ENCODE measurements around the gene CREBBP.

DNA sequence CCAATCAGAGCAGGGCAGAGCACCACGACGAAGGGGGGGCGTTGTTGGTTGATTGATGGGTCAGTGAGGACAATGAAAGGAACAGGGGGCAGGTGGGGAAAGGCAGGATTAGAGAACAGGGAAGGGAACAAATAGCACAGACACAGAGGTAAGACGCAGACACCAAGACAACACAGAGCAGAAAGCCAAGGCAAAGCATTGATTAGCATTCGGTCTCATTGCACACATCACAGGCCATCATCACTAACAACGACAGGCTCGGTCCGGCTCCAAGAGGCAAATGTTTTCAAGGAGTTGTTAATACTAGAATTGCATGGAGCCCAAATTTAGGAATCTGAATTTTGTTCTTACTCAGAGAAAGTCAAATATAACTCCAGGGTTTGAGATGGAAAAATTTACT, 128.6 kb downstream of the CREBBP start:
- no peak for TF ChIP-seq CTCF (optimal IDR thresholded peaks at IDR 0.05 in 1 of 3, IDR thresholded peaks at IDR 0.05 in 1 of 3, conservative IDR thresholded peaks at IDR 0.05 in 1 of 3; ENCODE audit: extremely low read depth in 1 of 3, insufficient read depth in 2 of 3, low read length in 3 of 3)
- TF ChIP-seq EZH2 (IDR thresholded peaks at IDR 0.05; ENCODE audit: low read length), result no peak
